PC-3 (cell line): Measurements from ENCODE around the gene DPEP2NB. TPM values are rescaled to one million over a fixed set of nuclear protein-coding genes. Genes with fewer than 3 reads are reported as not detected.

Source experiments
- ATAC-seq: fragments of 200-7000 bp; cut with Tn5 transposase; 2 replicates; pipeline ENCODE4 v1.9.1; 2020; ENCODE audit warnings: mild to moderate bottlenecking, moderate library complexity
- BruUV-seq: library from RNA; stranded (reverse); fragments of 400-500 nt; replicated peaks from 2 replicates; lab custom pipeline; 2021; lab: Mats Ljungman, UMichigan
- CTCF ChIA-PET: fragments of 300-600 bp; sonication (Branson Sonifier 250); formaldehyde crosslinking; loops from one replicate; lab custom pipeline; 2022; ENCODE audit warnings: antibody characterized with exemption; lab: Charles Lee
- POLR2A ChIA-PET: fragments of 300-600 bp; sonication (Branson Sonifier 250); formaldehyde crosslinking; loops from one replicate; lab custom pipeline; 2022; ENCODE audit warnings: antibody characterized with exemption; ENCODE audit not compliant: unreplicated experiment; lab: Charles Lee
- DNase-seq: peaks from one replicate; pipeline ENCODE4 v3.0.0-alpha.2; 2015
- H2AFZ ChIP-seq: fragments of 300-600 bp; sonication (generic); 2 replicates; pipeline ENCODE4 v1.6.0; 2016; ENCODE audit warnings: antibody characterized with exemption, low read length
- H3F3A ChIP-seq: fragments of 300-600 bp; sonication (generic); one replicate; pipeline ENCODE4 v1.6.0; 2017; ENCODE audit warnings: antibody characterized with exemption, low read length, control low read depth, mild to moderate bottlenecking; ENCODE audit not compliant: unreplicated experiment
- H3K27ac ChIP-seq: fragments of 300-600 bp; sonication (generic); 2 replicates; pipeline ENCODE4 v1.5.1; 2016; ENCODE audit warnings: mild to moderate bottlenecking, low read length
- H3K27me3 ChIP-seq: fragments of 300-600 bp; sonication (generic); 2 replicates; pipeline ENCODE4 v1.6.1; 2016; ENCODE audit warnings: low read length, mixed read lengths
- H3K36me3 ChIP-seq: fragments of 300-600 bp; sonication (generic); 2 replicates; pipeline ENCODE4 v1.6.1; 2016; ENCODE audit warnings: low read depth, mixed run types, low read length, mixed read lengths
- H3K4me1 ChIP-seq: fragments of 300-600 bp; sonication (generic); 2 replicates; pipeline ENCODE4 v1.5.1; 2016; ENCODE audit warnings: low read length; ENCODE audit not compliant: insufficient read depth
- H3K4me2 ChIP-seq: fragments of 300-600 bp; sonication (generic); 2 replicates; pipeline ENCODE4 v1.6.0; 2016; ENCODE audit warnings: low read length
- H3K4me3 ChIP-seq: fragments of 300-600 bp; sonication (generic); 2 replicates; pipeline ENCODE4 v1.5.1; 2016; ENCODE audit warnings: mild to moderate bottlenecking, low read length, mixed read lengths
- H3K79me2 ChIP-seq: fragments of 300-600 bp; sonication (generic); 2 replicates; pipeline ENCODE4 v1.6.1; 2017; ENCODE audit warnings: low read length, mixed read lengths
- H3K9ac ChIP-seq: fragments of 300-600 bp; sonication (generic); 2 replicates; pipeline ENCODE4 v1.6.0; 2016; ENCODE audit warnings: mild to moderate bottlenecking, low read length
- H3K9me2 ChIP-seq: fragments of 300-600 bp; sonication (generic); replicated peaks from 2 replicates; pipeline ENCODE4 v1.6.1; 2016; ENCODE audit warnings: mixed run types, low read length, mixed read lengths
- H3K9me3 ChIP-seq: fragments of 300-600 bp; sonication (generic); 2 replicates; pipeline ENCODE4 v1.6.1; 2016; ENCODE audit warnings: low read length, mixed read lengths
- H4K20me1 ChIP-seq: fragments of 300-600 bp; sonication (generic); 2 replicates; pipeline ENCODE4 v1.6.1; 2016; ENCODE audit warnings: low read length, mixed read lengths
- EZH2 ChIP-seq: fragments of 300-600 bp; sonication (generic); IDR thresholded peaks from one replicate; pipeline ENCODE4 v1.6.1; 2017; ENCODE audit warnings: antibody characterized with exemption, mild to moderate bottlenecking, low read length; ENCODE audit not compliant: unreplicated experiment
- EZH2phosphoT487 ChIP-seq: fragments of 300-600 bp; sonication (generic); IDR thresholded peaks from 2 replicates; pipeline ENCODE4 v1.6.1; 2018; ENCODE audit warnings: mild to moderate bottlenecking, antibody characterized with exemption, low read length, borderline replicate concordance
- intact Hi-C: fragments of 100-400 bp; cut with micrococcal nuclease; formaldehyde crosslinking; loops from 2 replicates; pipeline ENCODE4 v1.9.0; 2023
- total RNA-seq: library from RNA; depleted of rRNA; stranded (reverse); fragments of >200 nt; gene quantifications from 2 replicates; pipeline ENCODE4 v1.2.3, GENCODE V29; 2014
- TF ChIP-seq, protein P1 (sequence below): fragments of 300-600 bp; sonication (generic); conservative IDR thresholded peaks from 2 replicates; pipeline ENCODE4 v1.5.1; 2017; ENCODE audit warnings: antibody characterized with exemption, low read depth, mild to moderate bottlenecking, low read length

DPEP2NB gene
- total RNA-seq, 1 experiment from 2014 or later: not detected

DNA sequence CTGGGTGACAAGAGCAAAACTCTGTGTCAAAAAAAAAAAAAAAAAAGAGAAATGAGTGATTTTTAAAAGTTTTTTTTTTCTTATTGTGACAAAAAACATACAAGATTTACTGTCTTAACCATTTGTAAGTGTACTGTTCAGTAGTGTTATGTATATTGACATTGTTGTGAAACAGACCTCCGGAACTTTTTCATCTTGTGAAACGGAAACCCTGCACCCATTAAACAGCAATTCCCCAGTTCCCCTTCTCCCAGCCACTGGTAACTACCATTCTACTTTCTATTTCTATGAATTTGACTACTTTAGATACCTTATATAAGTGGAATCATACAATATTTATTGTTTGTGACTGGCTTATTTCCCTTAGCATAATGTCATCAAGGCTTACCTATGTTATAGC lies 26.1 kb upstream of the DPEP2NB start:
- POLR2A ChIA-PET: no interaction called here
- BruUV-seq: no TSS peak

DNA sequence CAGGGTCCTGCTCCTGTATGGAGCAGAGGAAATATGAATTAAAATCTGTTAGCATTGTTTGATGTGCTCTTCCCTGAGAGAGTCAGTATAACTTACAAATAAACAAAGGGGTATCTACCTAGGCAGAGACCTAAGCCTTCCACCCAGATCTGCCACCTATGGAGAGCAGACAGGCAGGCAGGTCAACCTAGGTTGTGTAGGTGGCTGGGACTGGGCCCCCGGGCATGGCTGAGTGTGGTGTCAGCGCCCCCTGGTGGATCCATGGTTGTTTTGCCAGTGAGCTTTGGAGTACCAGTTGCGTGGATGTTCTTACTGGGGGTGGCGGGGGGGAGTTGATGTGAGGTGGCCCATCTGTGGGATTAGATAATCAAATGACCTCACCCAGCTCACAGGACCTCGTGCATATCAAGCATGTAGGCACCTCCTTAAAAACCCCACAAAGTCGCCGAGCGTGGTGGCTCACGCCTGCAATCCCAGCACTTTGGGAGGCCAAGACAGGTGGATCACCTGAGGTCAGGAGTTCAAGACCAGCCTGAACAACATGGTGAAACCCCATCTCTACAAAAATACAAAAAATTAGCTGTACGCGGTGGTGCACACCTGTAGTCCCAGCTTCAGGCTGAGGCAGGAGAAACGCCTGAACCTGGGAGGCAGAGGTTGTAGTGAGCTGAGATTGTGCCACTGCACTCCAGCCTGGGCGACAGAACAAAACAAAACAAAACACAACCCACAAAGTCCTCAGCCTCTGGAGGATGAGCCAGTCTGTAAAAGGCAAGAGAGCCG lies 25.0 kb upstream of the DPEP2NB start:
- Histone ChIP-seq H3K9ac (no peak overlapping the region), H3K79me2 (no peaks in the 10 kb centered on the region), H3K27ac (no peak overlapping the region), H3F3A (no peaks in the 10 kb centered on the region), H3K4me3 (no peak overlapping the region), H3K36me3 (no peaks in the 10 kb centered on the region), H3K27me3 (no peaks in the 10 kb centered on the region), H3K4me2 (no peak overlapping the region), H4K20me1 (no peaks in the 10 kb centered on the region), H3K9me2 (no peaks in the 10 kb centered on the region), H3K9me3 (no peaks in the 10 kb centered on the region), H3K4me1 (no peaks in the 10 kb centered on the region), H2AFZ (no peak overlapping the region)
- intact Hi-C loops: loop anchor here (1.0 kb wide), 1 partner anchor 47 kb away; no protein-coding TSS in a partner anchor
- BruUV-seq: no TSS peak
- TF ChIP-seq EZH2 (no peak), EZH2phosphoT487 (no peak)
- TF ChIP-seq, protein P1, sequence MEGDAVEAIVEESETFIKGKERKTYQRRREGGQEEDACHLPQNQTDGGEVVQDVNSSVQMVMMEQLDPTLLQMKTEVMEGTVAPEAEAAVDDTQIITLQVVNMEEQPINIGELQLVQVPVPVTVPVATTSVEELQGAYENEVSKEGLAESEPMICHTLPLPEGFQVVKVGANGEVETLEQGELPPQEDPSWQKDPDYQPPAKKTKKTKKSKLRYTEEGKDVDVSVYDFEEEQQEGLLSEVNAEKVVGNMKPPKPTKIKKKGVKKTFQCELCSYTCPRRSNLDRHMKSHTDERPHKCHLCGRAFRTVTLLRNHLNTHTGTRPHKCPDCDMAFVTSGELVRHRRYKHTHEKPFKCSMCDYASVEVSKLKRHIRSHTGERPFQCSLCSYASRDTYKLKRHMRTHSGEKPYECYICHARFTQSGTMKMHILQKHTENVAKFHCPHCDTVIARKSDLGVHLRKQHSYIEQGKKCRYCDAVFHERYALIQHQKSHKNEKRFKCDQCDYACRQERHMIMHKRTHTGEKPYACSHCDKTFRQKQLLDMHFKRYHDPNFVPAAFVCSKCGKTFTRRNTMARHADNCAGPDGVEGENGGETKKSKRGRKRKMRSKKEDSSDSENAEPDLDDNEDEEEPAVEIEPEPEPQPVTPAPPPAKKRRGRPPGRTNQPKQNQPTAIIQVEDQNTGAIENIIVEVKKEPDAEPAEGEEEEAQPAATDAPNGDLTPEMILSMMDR: peak; percentile 81
- ChIA-PET POLR2A (no interaction called here), CTCF (interaction anchor here (0.6 kb wide), 1 partner anchor 18 kb away, joined by 3 read pairs; the partner anchor contains the start of genes DDX28 and DUS2)
- DNase-seq (peak; percentile 60), ATAC-seq (peak; percentile 90)

More for the DNA sequence above, 26.1 kb upstream of the DPEP2NB start:
- no peak for ATAC-seq
- Histone ChIP-seq H2AFZ (no peak overlapping the region), H4K20me1 (no peaks in the 10 kb centered on the region), H3K4me3 (no peak overlapping the region), H3K9me2 (no peaks in the 10 kb centered on the region), H3K27ac (no peak overlapping the region), H3K36me3 (no peaks in the 10 kb centered on the region), H3K4me1 (no peaks in the 10 kb centered on the region), H3K9ac (no peak overlapping the region), H3K9me3 (no peaks in the 10 kb centered on the region), H3F3A (no peaks in the 10 kb centered on the region), H3K79me2 (no peaks in the 10 kb centered on the region), H3K4me2 (no peak overlapping the region), H3K27me3 (no peaks in the 10 kb centered on the region)
- CTCF ChIA-PET: no interaction called here
- intact Hi-C loops: no loop called here
- TF ChIP-seq EZH2 (no peak), EZH2phosphoT487 (no peak)
- TF ChIP-seq, protein P1: no peak
- no peak for DNase-seq
